GM19372 (cell line): Measurements from ENCODE around the gene XKR7.

ENCODE experiments used
- ATAC-seq: cut with Tn5 transposase; IDR thresholded peaks from one replicate; pipeline ENCODE4 v1.9.1; 2021; ENCODE audit warnings: mild to moderate bottlenecking, low read depth, moderate library complexity; ENCODE audit not compliant: unreplicated experiment

The XKR7 gene

GRCh38 chr20:32035426-32035779 is 67.5 kb downstream of the XKR7 start:
- ATAC-seq = no peak

- no peak for ATAC-seq
These were observed 68.3 kb downstream of the XKR7 start for GRCh38 chr20:32036252-32036651.

GRCh38 chr20:32036716-32037485 is 69.0 kb downstream of the XKR7 start:
- no peak for ATAC-seq

- no peak for ATAC-seq
These were observed 70.0 kb downstream of the XKR7 start for GRCh38 chr20:32037929-32038328.

- ATAC-seq = no peak
These were observed 72.4 kb downstream of the XKR7 start for GRCh38 chr20:32040142-32040953.

- no peak for ATAC-seq
These were observed 78.0 kb downstream of the XKR7 start for GRCh38 chr20:32045999-32046398.

- ATAC-seq = no peak
These were observed 82.4 kb downstream of the XKR7 start for GRCh38 chr20:32050324-32050841.

GRCh38 chr20:32050851-32051556 is 83.1 kb downstream of the XKR7 start:
- ATAC-seq = no peak

GRCh38 chr20:32051720-32052089 is 83.8 kb downstream of the XKR7 start:
- no peak for ATAC-seq

- ATAC-seq = no peak
These were observed 84.3 kb downstream of the XKR7 start, which contains the start of gene HCK for GRCh38 chr20:32052090-32052777. Gene HCK, plus strand, starts transcription at chr20:32052242.

GRCh38 chr20:32052778-32053362 is 84.9 kb downstream of the XKR7 start:
- ATAC-seq = no peak
